HCT116 (cell line): Measurements from ENCODE around the gene PRKAG2. TPM values are rescaled to one million over a fixed set of nuclear protein-coding genes. Genes with fewer than 3 reads are reported as not detected.
A peak's percentile ranks its signal among the peaks of the same experiment; 100 is the strongest.

Experiments
- ATAC-seq: fragments of 200-7000 bp; cut with Tn5 transposase; 2 replicates; pipeline ENCODE4 v1.9.1; 2020; ENCODE audit warnings: mild to moderate bottlenecking, moderate library complexity
- BruUV-seq: library from RNA; stranded (reverse); fragments of 400-500 nt; replicated peaks from 2 replicates; lab custom pipeline; 2021; lab: Mats Ljungman, UMichigan
- CTCF ChIA-PET: fragments of 300-600 bp; sonication (Branson Sonifier 250); formaldehyde crosslinking; loops from one replicate; lab custom pipeline; 2021; ENCODE audit warnings: antibody characterized with exemption; lab: Charles Lee
- POLR2A ChIA-PET: fragments of 300-600, 350-600 bp; sonication (Branson Sonifier 250); formaldehyde crosslinking; loops from one replicate; lab custom pipeline; 2021; ENCODE audit warnings: antibody characterized with exemption; lab: Charles Lee
- RAD21 ChIA-PET, 2 experiments: fragments of 300-600 bp; sonication (Branson Sonifier 250); formaldehyde crosslinking; loops; one replicate each; lab custom pipeline; 2023; ENCODE audit warnings: low total read pairs in 2 of 2; ENCODE audit not compliant: uncharacterized antibody in 2 of 2, unreplicated experiment in 2 of 2, low non-redundant PET in 1 of 2; lab: Charles Lee
- DNase-seq: peaks from one replicate; pipeline ENCODE4 v3.0.0-alpha.2; 2010; ENCODE audit warnings: low read depth, low spot score
- H2AFZ ChIP-seq: fragments of 200-600 bp; shearing (Covaris generic), sonication (generic); 2 replicates; pipeline ENCODE4 v1.6.1; 2017; ENCODE audit warnings: low read depth, mixed run types, mixed read lengths, antibody characterized with exemption, low read length; ENCODE audit not compliant: poor library complexity, severe bottlenecking
- H3K27ac ChIP-seq: 2 replicates; pipeline ENCODE4 v1.5.1; 2012; ENCODE audit warnings: low read depth, low read length
- H3K27me3 ChIP-seq: fragments of 200-600 bp; sonication (generic); 2 replicates; pipeline ENCODE4 v1.6.1; 2016; ENCODE audit warnings: mixed run types, low read length, mixed read lengths; ENCODE audit not compliant: insufficient read depth
- H3K36me3 ChIP-seq, 2 experiments: fragments of 200-500 bp in 1 of 2; fragments of 200-600 bp in 1 of 2; sonication (Bioruptor generic) in 1 of 2; sonication (generic) in 1 of 2; 2 replicates each; pipeline versions ENCODE4 v1.5.1 to v1.6.1; 2014 to 2016; ENCODE audit warnings: low read length in 2 of 2, inconsistent platforms in 1 of 2, mixed read lengths in 1 of 2, mixed run types in 1 of 2; ENCODE audit not compliant: insufficient read depth in 2 of 2, control insufficient read depth in 1 of 2
- H3K4me1 ChIP-seq, 2 experiments: fragments of 200-600 bp in 1 of 2; sonication (generic) in 1 of 2; 2 replicates each; pipeline versions ENCODE4 v1.5.1 to v1.6.1; 2012 to 2017; ENCODE audit warnings: low read length in 2 of 2, inconsistent platforms in 1 of 2, mild to moderate bottlenecking in 1 of 2, mixed read lengths in 1 of 2, mixed run types in 1 of 2, moderate library complexity in 1 of 2; ENCODE audit not compliant: insufficient read depth in 2 of 2, control insufficient read depth in 1 of 2
- H3K4me2 ChIP-seq: fragments of 200-600 bp; sonication (generic); 2 replicates; pipeline ENCODE4 v1.6.1; 2017; ENCODE audit warnings: mixed run types, low read length, mixed read lengths
- H3K4me3 ChIP-seq, 2 experiments: fragments of 200-600 bp in 1 of 2; sonication (generic) in 1 of 2; replicated peaks in 1 of 2; 2 replicates each; pipeline ENCODE4 v1.5.1; 2011 to 2016; ENCODE audit warnings: low read length in 2 of 2, control low read depth in 1 of 2, low read depth in 1 of 2, mild to moderate bottlenecking in 1 of 2, mixed read lengths in 1 of 2, mixed run types in 1 of 2
- H3K79me2 ChIP-seq: fragments of 200-600 bp; sonication (generic); 2 replicates; pipeline ENCODE4 v1.6.1; 2017; ENCODE audit warnings: mild to moderate bottlenecking, mixed run types, low read length, moderate library complexity, mixed read lengths; ENCODE audit not compliant: insufficient read depth
- H3K9ac ChIP-seq: fragments of 200-600 bp; sonication (generic); 2 replicates; pipeline ENCODE4 v1.6.1; 2016; ENCODE audit warnings: low read length, mixed read lengths
- H3K9me2 ChIP-seq: fragments of 200-600 bp; sonication (generic), shearing (Covaris generic); 2 replicates; pipeline ENCODE4 v1.6.1; 2017; ENCODE audit warnings: mixed run types, mild to moderate bottlenecking, moderate library complexity; ENCODE audit not compliant: insufficient read depth
- H3K9me3 ChIP-seq, 2 experiments: fragments of 200-500 bp in 1 of 2; fragments of 200-600 bp in 1 of 2; sonication (Bioruptor generic) in 1 of 2; sonication (generic) in 1 of 2; 2 replicates each; pipeline ENCODE4 v1.6.1; 2014 to 2017; ENCODE audit warnings: low read length in 2 of 2, mixed read lengths in 2 of 2, inconsistent platforms in 1 of 2, low read depth in 1 of 2, mild to moderate bottlenecking in 1 of 2, mixed run types in 1 of 2, moderate library complexity in 1 of 2; ENCODE audit not compliant: control insufficient read depth in 1 of 2, insufficient read depth in 1 of 2
- H4K20me1 ChIP-seq: fragments of 200-600 bp; sonication (generic), shearing (Covaris generic); 2 replicates; pipeline ENCODE4 v1.6.1; 2017; ENCODE audit warnings: mixed run types, mild to moderate bottlenecking, moderate library complexity; ENCODE audit not compliant: insufficient read depth
- ATF3 ChIP-seq: IDR thresholded peaks from 2 replicates; pipeline ENCODE4 v1.6.1; 2012
- CBX3 ChIP-seq: IDR thresholded peaks from 2 replicates; pipeline ENCODE4 v1.6.1; 2012; ENCODE audit warnings: low read depth
- CEBPB ChIP-seq: IDR thresholded peaks from 2 replicates; pipeline ENCODE4 v1.6.1; 2012; ENCODE audit warnings: low read depth
- EGR1 ChIP-seq: IDR thresholded peaks from 2 replicates; pipeline ENCODE4 v1.6.1; 2012; ENCODE audit warnings: low read depth
- EZH2 ChIP-seq: fragments of 200-600 bp; sonication (generic); IDR thresholded peaks from 2 replicates; pipeline ENCODE4 v1.6.1; 2017; ENCODE audit warnings: antibody characterized with exemption, mixed run types
- EZH2phosphoT487 ChIP-seq: fragments of 200-600 bp; IDR thresholded peaks from 2 replicates; pipeline ENCODE4 v1.6.1; 2018; ENCODE audit warnings: antibody characterized with exemption, borderline replicate concordance
- JUND ChIP-seq: IDR thresholded peaks from 2 replicates; pipeline ENCODE4 v1.6.1; 2012
- POLR2A ChIP-seq: IDR thresholded peaks from 2 replicates; pipeline ENCODE4 v1.7.0; 2011; ENCODE audit warnings: borderline replicate concordance; ENCODE audit not compliant: insufficient read depth, insufficient read length; ENCODE audit errors: extremely low read depth
- RAD21 ChIP-seq: IDR thresholded peaks from 2 replicates; pipeline ENCODE4 v1.6.1; 2012; ENCODE audit warnings: low read depth, mild to moderate bottlenecking
- REST ChIP-seq: IDR thresholded peaks from 2 replicates; pipeline ENCODE4 v1.6.1; 2012; ENCODE audit warnings: low read depth
- SIN3A ChIP-seq: IDR thresholded peaks from 2 replicates; pipeline ENCODE4 v1.6.1; 2012; ENCODE audit warnings: low read depth
- YY1 ChIP-seq: IDR thresholded peaks from 2 replicates; pipeline ENCODE4 v1.6.1; 2011; ENCODE audit warnings: low read length, low read depth, moderate library complexity, mild to moderate bottlenecking; ENCODE audit not compliant: insufficient replicate concordance; ENCODE audit errors: extremely low read depth
- ZFX ChIP-seq: fragments of 450-650 bp; IDR thresholded peaks from 2 replicates; pipeline ENCODE4 v1.6.1; 2017
- ZNF274 ChIP-seq: fragments of 200-500 bp; sonication (Bioruptor generic); IDR thresholded peaks from 2 replicates; pipeline ENCODE4 v1.6.1; 2014; ENCODE audit warnings: mild to moderate bottlenecking, low read depth, low read length, inconsistent platforms
- intact Hi-C: fragments of 100-400 bp; cut with micrococcal nuclease; formaldehyde crosslinking; loops from 2 replicates; pipeline ENCODE4 v1.10.0; 2022
- total RNA-seq: library from RNA; stranded (reverse); gene quantifications from one replicate; pipeline ENCODE4 v1.2.1, GENCODE V29; 2021; ENCODE audit not compliant: unreplicated experiment
- TF ChIP-seq, protein P1 (sequence below): IDR thresholded peaks from 2 replicates; pipeline ENCODE4 v1.6.1; 2012
- TF ChIP-seq, protein P2 (sequence below): IDR thresholded peaks from 2 replicates; pipeline ENCODE4 v1.6.1; 2011; ENCODE audit warnings: mild to moderate bottlenecking, low read length, moderate library complexity; ENCODE audit not compliant: insufficient replicate concordance; ENCODE audit errors: extremely low read depth
- TF ChIP-seq, protein P3 (sequence below), 3 experiments: fragments of 200-600 bp in 1 of 3; sonication (generic) in 1 of 3; IDR thresholded peaks in 2 of 3; conservative IDR thresholded peaks in 1 of 3; 2 replicates each; pipeline ENCODE4 v1.5.1; 2012 to 2017; ENCODE audit warnings: low read depth in 2 of 3, low read length in 2 of 3, antibody characterized with exemption in 1 of 3, borderline replicate concordance in 1 of 3, control low read depth in 1 of 3, mild to moderate bottlenecking in 1 of 3, mixed read lengths in 1 of 3, mixed run types in 1 of 3, moderate library complexity in 1 of 3; ENCODE audit not compliant: insufficient read depth in 1 of 3

Gene PRKAG2
- total RNA-seq, 1 experiment from 2014 or later: 23.6 TPM

DNA sequence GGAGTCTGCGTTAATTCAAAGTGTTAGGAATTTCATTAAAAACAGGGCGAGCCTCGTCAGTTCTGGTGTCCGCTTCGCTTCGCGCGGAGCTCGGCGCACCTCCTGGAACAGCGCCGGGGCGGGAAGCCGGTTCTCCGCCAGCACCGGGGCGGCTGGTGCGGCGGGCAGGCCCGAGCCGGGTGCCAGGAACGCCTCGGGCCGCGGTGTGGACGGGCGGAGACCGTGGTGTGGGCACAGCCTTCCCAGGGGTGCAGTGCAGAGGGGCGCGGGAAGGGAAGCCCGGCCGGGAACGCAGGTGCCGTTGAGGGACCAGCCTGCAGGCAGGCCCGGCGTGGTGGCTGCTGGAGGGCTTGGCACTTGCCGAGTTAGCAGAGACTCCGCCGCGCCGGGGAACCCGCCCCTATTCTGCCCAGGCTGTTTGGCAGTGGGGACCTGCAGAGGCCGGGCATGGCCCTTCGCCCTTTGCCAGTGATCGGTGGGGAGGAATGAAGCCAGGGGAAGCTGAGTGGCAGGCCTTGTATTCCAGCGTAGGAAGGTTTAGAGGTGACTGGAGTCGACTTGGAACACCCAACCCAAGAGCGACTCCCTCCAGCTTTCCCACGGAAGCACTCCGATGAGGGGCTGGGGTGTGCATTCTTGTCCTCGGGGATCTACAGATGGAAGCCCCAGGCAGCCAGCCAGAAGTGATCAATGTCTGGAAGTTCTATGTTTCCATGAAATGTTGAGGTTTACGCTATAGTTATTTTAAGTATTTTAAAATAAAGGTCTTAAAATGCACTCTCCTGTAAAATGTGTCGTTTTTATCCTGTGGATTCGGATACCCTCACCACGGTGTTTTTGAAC is 356.3 kb downstream of the PRKAG2 start:
- H3K36me3 ChIP-seq: no peaks in the 10 kb centered on the region
- H3K9ac ChIP-seq: peak overlapping the region; percentile 41
- BruUV-seq: TSS peak; percentile 43

More for the DNA sequence above, 356.3 kb downstream of the PRKAG2 start:
- DNase-seq: no peak
- no peak for ATAC-seq
- Histone ChIP-seq H3K4me2 (peak overlapping the region; percentile 54), H2AFZ (no peak overlapping the region), H3K27ac (peak overlapping the region; percentile 97), H3K4me1 (peaks cover 16 to 35% of the 10 kb centered on the region in 2 experiments), H3K9me2 (no peaks in the 10 kb centered on the region), H3K79me2 (peaks cover 36% of the 10 kb centered on the region), H3K27me3 (no peaks in the 10 kb centered on the region), H4K20me1 (peaks cover 18% of the 10 kb centered on the region; the same call in 1 of the 2 replicates), H3K4me3 (peak overlapping the region; percentile 17 to 24; a peak in 2 of 4 replicates), H3K9me3 (no peaks in the 10 kb centered on the region)
- intact Hi-C loops: no loop called here
- ChIA-PET RAD21 (no interaction called here), CTCF (interaction anchor here (1.0 kb wide), 1 partner anchor 99 kb away, joined by 3 read pairs; no protein-coding TSS in a partner anchor), POLR2A (no interaction called here)
- TF ChIP-seq EZH2phosphoT487 (no peak), JUND (no peak), ATF3 (no peak), EZH2 (no peak), CEBPB (no peak), ZFX (no peak), EGR1 (no peak), RAD21 (no peak), ZNF274 (no peak), SIN3A (no peak), POLR2A (no peak), YY1 (no peak), REST (no peak), CBX3 (no peak)
- TF ChIP-seq, protein P1, sequence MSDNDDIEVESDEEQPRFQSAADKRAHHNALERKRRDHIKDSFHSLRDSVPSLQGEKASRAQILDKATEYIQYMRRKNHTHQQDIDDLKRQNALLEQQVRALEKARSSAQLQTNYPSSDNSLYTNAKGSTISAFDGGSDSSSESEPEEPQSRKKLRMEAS: no peak
- TF ChIP-seq, protein P2, sequence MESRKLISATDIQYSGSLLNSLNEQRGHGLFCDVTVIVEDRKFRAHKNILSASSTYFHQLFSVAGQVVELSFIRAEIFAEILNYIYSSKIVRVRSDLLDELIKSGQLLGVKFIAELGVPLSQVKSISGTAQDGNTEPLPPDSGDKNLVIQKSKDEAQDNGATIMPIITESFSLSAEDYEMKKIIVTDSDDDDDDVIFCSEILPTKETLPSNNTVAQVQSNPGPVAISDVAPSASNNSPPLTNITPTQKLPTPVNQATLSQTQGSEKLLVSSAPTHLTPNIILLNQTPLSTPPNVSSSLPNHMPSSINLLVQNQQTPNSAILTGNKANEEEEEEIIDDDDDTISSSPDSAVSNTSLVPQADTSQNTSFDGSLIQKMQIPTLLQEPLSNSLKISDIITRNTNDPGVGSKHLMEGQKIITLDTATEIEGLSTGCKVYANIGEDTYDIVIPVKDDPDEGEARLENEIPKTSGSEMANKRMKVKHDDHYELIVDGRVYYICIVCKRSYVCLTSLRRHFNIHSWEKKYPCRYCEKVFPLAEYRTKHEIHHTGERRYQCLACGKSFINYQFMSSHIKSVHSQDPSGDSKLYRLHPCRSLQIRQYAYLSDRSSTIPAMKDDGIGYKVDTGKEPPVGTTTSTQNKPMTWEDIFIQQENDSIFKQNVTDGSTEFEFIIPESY: no peak
- TF ChIP-seq, protein P3, sequence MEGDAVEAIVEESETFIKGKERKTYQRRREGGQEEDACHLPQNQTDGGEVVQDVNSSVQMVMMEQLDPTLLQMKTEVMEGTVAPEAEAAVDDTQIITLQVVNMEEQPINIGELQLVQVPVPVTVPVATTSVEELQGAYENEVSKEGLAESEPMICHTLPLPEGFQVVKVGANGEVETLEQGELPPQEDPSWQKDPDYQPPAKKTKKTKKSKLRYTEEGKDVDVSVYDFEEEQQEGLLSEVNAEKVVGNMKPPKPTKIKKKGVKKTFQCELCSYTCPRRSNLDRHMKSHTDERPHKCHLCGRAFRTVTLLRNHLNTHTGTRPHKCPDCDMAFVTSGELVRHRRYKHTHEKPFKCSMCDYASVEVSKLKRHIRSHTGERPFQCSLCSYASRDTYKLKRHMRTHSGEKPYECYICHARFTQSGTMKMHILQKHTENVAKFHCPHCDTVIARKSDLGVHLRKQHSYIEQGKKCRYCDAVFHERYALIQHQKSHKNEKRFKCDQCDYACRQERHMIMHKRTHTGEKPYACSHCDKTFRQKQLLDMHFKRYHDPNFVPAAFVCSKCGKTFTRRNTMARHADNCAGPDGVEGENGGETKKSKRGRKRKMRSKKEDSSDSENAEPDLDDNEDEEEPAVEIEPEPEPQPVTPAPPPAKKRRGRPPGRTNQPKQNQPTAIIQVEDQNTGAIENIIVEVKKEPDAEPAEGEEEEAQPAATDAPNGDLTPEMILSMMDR (IDR thresholded peaks at IDR 0.05 in 2 of 3, conservative IDR thresholded peaks at IDR 0.05 in 1 of 3; ENCODE audit: borderline replicate concordance in 1 of 3, insufficient read depth in 1 of 3, low read depth in 2 of 3, low read length in 2 of 3): no peak
